HL-60/S4 treated with phorbol 12-myristate 13-acetate at 8.2 ng/mL for 4 days and 3 days (cell line): ENCODE measurements around the gene COL4A6.

Source experiments
- in situ Hi-C: fragments of 300-500 bp; cut with MboI; formaldehyde crosslinking; loops from 2 replicates; pipeline ENCODE4 v1.15.0; 2022; ENCODE audit warnings: low sequenced_read_pairs

Gene COL4A6

GRCh38 chrX:108341947-108342346 lies 96.3 kb downstream of the COL4A6 start:
- in situ Hi-C loops, result no loop called here

GRCh38 chrX:108332281-108332680 lies 105.9 kb downstream of the COL4A6 start:
- in situ Hi-C loops, result no loop called here

GRCh38 chrX:108331126-108331909 lies 106.9 kb downstream of the COL4A6 start:
- in situ Hi-C loops, result no loop called here

- in situ Hi-C loops, result no loop called here
These were observed 114.5 kb downstream of the COL4A6 start for GRCh38 chrX:108323751-108324150.

GRCh38 chrX:108322234-108322633 lies 116.0 kb downstream of the COL4A6 start:
- in situ Hi-C loops, result no loop called here

GRCh38 chrX:108316456-108316855 lies 121.8 kb downstream of the COL4A6 start:
- in situ Hi-C loops, result no loop called here

GRCh38 chrX:108313669-108314068 lies 124.6 kb downstream of the COL4A6 start:
- in situ Hi-C loops, result no loop called here

GRCh38 chrX:108312957-108313356 lies 125.3 kb downstream of the COL4A6 start:
- in situ Hi-C loops, result no loop called here

- in situ Hi-C loops, result no loop called here
These were observed 126.2 kb downstream of the COL4A6 start for GRCh38 chrX:108312011-108312410.

GRCh38 chrX:108310506-108310905 lies 127.7 kb downstream of the COL4A6 start:
- in situ Hi-C loops, result no loop called here

- in situ Hi-C loops, result no loop called here
These were observed 129.1 kb downstream of the COL4A6 start for GRCh38 chrX:108309144-108309543.

- in situ Hi-C loops, result no loop called here
These were observed 130.8 kb downstream of the COL4A6 start for GRCh38 chrX:108307132-108308085.

- in situ Hi-C loops, result no loop called here
These were observed 132.1 kb downstream of the COL4A6 start for GRCh38 chrX:108306086-108306485.

GRCh38 chrX:108304757-108305156 lies 133.5 kb downstream of the COL4A6 start:
- in situ Hi-C loops, result no loop called here

GRCh38 chrX:108304210-108304609 lies 134.0 kb downstream of the COL4A6 start:
- in situ Hi-C loops, result no loop called here

GRCh38 chrX:108303682-108304081 lies 134.5 kb downstream of the COL4A6 start:
- in situ Hi-C loops, result no loop called here

- in situ Hi-C loops, result no loop called here
These were observed 138.5 kb downstream of the COL4A6 start for GRCh38 chrX:108299704-108300103.

- in situ Hi-C loops, result no loop called here
These were observed 139.1 kb downstream of the COL4A6 start for GRCh38 chrX:108299101-108299591.

- in situ Hi-C loops, result no loop called here
These were observed 140.0 kb downstream of the COL4A6 start for GRCh38 chrX:108298165-108298602.

- in situ Hi-C loops, result no loop called here
These were observed 140.9 kb downstream of the COL4A6 start for GRCh38 chrX:108297290-108297689.

- in situ Hi-C loops, result no loop called here
These were observed 146.2 kb downstream of the COL4A6 start for GRCh38 chrX:108292053-108292452.

- in situ Hi-C loops, result no loop called here
These were observed 152.3 kb downstream of the COL4A6 start for GRCh38 chrX:108285918-108286317.
